GM03348 (cell line): ENCODE measurements around the gene VSNL1.

Experiments
- DNase-seq: peaks from one replicate; pipeline ENCODE4 v3.0.0; 2012; ENCODE audit warnings: low spot score

The VSNL1 gene

DNA sequence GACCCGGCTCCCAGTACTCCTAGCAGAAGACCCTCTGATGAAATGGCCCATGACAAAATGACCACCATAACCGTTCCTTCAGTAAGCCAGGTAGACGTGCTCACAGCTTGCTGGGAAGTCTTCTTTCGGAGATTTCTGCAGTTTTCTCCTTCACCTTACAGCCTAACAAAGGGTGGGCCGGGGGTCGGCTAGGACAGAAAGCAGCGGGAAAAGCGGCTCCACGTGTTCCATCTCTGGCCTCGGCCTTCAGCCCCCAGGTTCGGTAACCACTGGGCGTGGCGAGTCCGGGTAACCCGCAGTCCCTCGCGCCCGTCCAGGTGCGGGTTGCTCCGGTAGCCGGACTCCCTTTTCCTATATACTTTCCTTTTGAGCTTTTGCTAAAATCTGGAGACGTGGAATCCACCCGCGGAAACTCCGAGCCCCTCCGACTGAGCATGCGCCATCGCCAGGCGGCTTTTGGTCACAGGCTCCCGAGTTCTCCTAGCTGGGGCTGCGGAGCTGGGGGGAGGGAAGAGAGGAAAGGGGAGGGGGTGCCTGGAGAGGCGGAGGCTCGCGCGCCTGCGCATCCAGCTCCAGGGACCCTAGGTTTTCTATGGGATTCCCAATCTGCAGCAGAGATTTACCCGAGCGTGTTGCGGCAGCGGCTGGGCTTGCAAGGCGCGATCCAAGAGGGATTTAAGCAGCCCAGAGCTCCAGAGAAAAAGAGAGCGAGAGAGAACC lies at the start of gene VSNL1:
TSS of gene VSNL1 (plus strand) at position 604 of the 720 bp plus-strand sequence. CDS start 51,379 bp downstream, outside the sequence.
- DNase-seq, result peak; percentile 83

DNA sequence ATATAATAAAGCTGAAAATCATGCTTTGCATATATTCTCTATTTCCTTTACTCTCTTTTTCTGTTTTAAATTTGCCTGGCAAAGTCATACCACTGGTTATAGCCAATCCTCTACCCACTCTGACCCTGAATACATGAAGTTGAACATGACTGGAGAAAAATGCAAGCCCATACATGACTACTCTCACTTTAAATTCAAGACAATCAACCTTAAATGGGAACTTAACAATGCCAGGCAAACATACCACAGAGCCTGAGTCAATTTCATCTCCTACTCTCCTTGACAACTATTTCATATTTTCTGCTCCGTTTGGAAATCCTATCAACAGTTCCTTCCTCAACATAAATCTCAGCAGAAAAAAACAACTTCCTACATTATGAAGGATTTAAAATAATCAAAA lies 44.9 kb upstream of the VSNL1 start:
- no peak for DNase-seq

DNA sequence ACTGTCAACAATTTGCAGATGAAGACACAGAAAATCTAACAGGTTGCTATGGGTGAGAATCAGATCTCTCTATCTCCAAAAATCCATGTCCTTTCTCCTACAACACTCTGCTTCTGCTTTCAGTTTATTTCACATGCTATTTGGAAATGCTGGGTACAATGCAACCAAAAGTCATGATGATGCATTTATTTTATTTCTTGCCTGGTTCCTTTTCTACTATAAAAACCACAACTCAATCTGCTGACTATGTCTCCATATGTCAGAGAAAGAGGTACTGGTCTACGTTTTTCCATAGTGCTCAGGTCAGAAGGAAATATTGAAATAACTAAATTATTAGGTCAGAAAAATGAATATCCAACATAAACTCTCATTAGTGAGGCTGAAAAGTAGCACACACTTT lies 42.8 kb upstream of the VSNL1 start:
- DNase-seq, result no peak

DNA sequence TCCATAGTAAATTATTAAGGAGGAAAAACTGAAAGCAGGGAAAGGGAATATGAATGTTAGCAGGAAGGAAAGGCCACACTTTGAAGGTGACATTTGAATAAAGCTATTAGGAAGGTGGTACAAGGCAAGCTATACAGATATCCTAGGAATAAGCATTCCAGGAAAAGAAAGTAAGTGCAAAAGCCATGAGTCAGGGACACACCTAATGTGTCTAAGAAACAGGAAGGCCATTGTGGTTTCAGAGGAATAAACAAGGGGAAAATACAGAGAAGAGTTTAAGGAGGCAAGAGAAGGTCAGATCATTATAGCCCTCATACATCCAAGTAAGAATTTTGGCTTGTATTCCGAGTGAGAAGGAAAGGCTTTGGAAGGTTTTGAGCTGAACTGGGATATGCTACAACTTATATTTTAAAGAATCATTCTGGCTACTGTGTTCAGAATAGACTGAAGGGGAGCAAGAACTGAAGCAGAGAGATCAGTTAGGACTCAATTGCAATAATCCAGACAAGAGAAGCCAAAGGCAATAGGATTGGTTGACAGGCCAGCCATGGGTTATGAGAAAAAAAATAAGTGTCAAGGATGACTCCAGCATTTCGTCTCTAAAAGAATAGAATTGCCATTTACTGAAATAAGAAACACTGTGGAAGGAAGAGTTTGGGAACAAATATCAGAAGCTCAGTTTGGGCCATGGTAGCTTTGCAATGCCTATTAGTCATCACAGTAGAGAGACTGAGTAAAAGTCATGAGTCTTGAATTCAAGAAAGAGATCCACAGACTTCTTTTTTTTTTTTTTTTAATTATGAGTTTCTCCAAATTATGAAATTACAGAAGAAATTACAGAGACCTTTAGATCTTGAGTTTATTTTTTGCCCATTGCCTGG lies 33.5 kb upstream of the VSNL1 start:
- no peak for DNase-seq

DNA sequence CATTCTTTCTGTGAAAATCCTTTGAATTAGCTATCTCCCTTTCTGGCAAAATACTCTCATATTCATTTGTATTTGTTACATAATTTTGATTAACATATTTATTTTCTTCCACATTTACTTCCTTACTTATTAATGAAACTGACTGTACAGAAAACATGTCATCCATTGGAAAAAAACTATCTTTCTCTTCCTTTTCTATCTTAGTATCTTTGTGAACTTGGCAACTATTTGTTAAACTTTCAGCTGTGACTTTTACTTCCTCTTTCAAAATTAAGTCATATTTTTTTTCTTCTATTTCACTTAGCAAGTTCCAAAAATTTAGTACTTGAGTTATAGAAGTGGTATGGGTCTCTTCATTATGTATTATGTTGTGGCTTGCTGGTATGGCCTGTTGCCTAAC lies 24.8 kb upstream of the VSNL1 start:
- DNase-seq, result no peak

DNA sequence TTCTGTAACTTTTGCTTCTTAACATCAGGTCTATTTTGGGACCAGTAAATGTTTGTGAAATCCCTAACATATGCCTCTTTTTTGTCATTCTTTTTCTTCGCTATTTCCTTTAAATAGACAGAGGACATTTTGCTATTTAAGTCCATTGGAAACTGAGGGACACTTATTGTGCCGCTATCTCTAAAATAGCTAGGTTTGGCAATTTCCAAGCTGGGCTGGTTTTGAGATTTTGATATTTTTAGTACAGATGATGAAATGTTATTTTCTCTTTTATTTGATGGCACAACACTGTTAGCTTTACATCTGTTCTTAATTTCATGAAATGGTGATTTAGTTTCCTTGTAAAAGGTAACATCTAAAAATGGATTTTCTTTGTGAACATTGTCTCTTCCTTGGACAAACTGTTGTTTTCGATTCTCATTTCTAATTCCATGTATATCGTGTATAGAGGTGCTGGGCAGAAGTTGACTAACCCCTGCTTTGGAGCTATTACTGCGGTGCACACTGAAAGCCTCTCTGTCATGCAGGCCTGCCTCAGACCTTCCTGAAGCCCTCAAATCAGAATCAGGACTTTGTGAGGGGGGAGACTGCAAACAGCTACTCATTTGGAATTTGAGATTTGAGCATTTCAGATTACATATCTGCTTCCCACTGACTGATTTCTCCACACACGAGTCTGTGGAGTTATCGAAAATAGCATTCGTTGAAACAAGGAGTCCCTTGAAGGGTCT lies 22.9 kb upstream of the VSNL1 start:
- DNase-seq, result no peak

DNA sequence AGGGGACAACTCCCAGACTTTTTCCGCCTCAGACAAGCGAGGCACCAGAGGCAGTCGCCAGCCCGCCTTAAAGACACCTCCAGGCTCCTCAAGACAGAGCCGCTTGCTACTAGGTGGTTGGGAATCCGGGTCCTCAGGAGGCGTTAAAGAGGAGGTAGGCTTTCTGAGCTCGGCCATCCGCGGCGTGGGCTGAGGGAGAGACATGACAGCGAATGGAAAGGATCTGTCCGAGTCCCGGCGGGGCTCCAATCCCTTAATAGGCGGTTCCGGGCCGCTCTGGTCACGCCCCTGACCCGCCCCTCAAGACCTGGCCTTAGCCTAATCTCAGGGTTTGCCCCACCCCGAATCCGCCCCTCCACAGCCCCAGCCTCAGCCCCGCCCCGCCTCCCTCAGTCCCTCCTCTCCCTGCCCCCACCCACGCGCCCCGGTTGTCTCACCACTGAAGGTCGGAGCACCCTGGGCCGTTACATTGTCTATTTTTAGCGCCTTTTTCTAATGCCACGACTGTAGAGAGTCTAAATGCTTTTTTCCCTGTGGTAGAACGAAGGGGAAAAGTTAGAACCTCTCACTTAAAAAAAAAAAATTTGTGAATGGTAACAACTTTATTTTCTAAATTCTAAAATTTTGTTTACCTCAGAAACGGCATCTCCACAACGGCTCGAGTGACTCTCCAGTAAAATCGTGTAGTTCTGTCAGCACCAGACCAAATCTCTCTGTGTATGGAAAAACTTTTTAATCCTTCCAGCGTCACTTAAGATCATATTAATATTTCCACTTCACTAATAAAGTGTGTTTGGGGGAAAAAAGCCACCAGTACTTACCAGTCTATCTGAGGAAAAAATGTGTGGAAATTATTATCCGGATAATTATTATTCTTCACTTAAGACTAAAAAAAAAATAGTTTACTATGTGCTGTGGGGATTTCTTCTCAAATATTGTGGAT lies 22.0 kb upstream of the VSNL1 start, which contains the start of gene RAD51AP2:
TSS of gene RAD51AP2 (minus strand) at position 229 of the 943 bp plus-strand sequence. CDS start at position 204, 25 bp downstream.
- DNase-seq, result peak; percentile 92

DNA sequence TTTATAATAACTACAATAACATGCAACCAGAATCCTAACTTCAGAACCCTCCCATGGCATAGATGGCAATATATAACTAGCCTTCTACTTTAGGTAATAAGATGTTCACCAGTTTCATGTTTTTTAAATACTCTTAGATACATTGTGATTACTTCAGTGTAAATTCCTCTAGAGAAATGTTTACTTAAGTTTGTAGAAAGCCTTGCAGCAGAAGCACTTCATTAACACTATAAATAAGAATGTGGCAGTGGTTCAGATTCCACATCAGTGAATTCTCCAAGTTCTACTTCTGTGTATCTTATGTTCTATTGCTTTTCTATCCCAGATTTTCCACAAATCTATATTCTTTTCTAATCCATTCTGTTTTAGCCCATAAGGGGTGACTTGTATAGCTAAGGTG lies 21.0 kb upstream of the VSNL1 start:
- no peak for DNase-seq

DNA sequence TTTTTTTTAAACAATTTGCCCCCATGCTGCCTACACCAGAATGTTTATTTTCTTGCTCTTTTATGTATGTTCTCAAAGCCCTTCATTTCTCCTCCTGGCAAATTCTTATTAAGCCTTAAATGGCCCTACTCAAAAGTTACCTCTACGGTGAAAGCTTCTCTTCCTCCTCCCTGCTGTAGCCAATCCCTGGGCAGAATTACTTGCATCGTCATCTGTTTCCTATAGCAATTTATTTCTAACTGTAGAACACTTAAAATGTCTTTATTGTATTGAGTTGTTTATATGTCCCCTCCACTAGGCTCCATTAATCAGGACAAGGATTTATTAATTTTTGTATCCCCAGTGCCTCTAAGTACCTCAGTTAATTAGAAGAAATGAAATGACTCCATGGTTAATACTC lies 19.7 kb upstream of the VSNL1 start:
- no peak for DNase-seq

DNA sequence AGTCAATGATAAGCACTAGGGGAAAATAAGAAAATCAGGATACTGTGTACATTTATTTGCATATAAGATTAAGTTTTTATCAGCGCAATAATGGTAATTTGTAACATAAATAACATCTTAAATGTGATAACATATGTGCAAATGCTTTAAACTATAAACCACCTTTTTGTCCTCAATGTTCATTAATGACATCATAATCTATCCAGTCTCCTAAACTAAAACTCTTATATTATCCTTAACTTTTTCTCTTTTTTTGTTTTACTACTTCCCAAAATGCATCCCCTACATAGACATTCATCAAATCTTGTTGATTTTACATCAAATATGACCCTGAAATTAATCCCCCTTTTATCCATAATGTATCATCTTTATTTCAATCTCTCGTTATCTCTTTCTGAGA lies 18.9 kb upstream of the VSNL1 start:
- no peak for DNase-seq

DNA sequence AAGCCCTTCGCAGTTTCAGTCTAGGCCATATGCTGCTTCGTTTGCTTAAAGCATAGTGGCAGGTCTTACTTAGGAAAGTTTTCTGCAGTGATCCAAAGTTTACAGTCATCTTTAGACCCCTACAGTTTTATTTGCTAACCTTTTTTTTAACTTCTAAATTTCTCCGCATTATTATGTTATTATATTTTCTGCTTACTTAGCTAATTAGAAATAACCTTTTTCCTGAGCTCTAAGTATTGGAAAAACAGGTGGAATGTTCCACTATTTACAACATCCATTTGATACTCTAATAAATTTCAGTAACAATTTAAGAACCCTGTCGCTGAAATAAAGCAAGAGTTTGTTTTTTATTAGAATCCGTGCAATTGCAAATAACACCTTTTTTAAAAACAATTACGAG lies 18.2 kb upstream of the VSNL1 start:
- no peak for DNase-seq

DNA sequence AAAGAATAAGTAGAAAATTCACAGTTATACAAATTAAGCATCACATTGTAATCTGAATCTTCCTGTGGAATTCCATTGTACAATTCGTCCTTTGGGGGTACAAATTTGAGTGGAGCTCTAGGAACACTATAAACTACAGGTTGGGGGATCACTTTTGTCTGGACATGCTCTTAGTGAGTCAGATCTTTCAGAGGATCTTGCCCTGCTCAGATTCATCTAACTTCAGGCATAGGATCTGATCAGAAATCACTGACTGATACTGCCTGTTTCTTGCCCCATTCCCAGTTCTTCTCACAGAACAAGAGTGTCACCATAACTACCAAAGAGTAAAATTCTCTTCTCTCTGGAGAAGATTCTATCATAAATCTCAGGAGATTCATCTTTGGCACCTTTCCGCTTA lies 10.7 kb upstream of the VSNL1 start:
- no peak for DNase-seq

DNA sequence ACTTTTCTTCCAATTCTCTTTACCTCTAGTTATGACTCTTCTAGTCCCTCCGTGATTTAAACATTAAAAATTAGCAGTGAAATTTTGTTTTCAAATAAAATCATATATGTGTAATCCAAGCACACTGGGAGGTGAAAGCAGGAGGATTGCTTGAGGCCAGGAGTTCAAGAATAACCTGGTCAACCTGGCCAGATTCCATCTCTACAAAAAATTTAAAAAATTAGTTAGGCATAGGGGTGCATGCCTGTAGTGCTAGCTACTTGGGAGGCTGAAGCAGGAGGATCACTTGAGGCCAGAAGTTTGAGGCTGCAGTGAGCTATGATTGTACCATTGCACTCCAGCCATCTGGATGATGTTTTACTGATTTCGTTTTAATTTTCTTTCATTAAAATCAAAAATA lies 7.0 kb upstream of the VSNL1 start:
- no peak for DNase-seq

DNA sequence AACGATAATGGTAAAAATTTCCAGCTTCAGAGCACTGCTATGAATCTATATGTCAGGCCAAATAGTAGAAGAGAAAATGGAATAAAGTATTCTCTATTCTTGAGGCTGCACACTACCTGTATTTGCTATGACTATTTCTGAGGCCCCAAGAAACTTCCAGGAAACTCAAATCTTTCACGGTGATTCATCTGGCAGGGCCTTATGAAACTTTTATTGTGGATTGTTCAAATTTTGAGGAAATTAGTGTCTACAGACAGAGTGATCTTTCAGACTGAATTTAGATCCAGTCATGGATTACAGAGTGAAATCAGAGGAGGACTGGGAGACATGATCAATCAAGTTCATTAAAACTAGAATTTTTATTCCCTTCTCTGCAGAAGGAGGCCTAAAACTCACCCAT lies 4.1 kb upstream of the VSNL1 start:
- no peak for DNase-seq

DNA sequence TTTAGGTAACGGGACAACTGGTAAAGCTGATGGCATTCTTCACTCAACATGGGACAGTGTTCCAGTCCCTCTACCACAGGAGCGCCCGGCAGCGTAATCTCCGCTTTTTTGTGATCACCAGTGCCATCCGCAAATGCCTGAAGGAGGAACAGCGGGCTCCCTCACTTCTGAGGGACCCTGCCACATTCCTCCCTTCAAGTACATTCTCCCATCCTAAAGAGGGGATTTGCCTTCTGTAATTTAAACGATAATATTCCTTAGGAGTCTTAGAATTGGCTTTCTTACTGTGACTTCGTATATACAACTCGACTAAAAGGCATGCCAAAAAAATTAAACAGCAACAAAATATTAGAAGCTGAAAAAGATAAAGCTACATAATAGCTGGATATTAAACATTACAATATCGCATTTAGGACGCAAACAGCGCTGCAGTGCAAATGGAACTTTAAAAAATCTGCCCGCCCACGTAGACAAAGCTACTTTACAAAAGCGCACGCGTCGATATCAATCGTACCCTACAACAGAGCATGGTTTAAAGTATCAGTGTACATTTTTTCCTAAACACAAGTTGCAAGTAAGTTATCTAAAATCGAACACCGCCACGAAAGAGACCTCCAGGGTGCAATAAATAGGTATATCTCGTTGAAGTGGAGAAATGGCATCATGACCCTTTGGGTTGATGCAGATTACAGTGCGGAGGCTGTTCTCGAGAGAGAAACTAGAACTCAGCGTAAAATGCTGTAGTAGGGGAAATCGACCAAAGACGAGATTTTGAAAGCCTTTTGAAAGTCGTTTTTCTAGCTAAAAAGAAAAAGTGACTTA lies 2.3 kb upstream of the VSNL1 start:
- no peak for DNase-seq

DNA sequence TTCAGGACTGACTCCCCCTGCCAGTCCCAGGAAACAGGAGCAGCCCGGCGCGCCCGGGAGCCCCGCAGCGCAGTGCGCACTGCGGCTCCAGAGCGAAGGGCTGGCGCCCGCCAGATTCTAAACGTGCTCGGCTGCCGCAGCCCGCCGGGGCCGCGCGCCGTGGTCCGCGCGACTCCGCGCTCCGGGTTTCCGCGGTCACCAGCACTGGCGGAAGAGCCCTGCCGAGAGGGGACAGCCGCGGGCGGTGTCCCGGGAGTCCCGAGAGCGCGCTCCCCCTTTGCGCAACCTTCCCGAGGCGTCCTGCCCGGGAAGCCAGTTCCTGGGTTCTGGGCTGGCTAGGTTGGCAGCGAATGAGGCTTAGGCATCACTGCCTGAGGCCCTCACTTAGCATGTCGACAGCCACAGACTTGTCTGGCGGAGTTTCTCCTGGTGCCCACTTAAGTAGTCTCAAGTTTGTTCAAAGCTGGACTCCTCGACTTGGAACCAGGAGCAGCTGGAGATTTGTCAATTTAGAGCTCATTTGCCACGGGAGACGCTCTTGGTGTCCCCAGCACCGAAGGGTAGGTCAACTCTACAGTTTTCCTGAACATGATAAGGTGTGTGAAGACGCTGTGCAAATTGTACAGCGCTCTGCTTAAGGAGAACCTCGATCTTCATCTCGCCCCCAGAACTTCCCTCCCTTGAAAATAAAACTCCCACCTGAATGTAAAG lies 1.5 kb upstream of the VSNL1 start:
- peak; percentile 77 for DNase-seq

DNA sequence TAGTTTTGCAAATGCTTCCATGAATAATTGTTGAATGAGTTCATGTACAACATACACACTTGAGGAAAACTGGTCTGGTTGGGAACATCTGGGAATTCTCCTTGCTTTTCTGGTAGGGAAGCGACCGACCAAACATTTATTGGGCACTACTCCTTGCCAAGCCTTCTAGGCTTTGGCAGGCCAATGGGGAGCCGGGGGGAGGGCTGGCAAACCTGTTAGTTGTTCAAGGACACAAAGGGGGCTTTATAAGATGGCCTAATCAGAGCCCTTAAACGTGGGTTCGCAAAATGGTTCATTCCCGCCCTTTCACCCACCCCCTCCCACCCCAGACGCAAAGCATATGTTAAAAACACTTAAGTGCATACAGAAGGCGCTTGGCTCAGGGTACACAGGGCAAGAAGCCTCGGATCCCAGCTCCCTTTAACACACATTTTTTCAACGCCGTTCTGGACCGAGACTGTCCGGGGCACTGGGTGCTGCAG lies 844 bp upstream of the VSNL1 start:
- DNase-seq, result no peak

DNA sequence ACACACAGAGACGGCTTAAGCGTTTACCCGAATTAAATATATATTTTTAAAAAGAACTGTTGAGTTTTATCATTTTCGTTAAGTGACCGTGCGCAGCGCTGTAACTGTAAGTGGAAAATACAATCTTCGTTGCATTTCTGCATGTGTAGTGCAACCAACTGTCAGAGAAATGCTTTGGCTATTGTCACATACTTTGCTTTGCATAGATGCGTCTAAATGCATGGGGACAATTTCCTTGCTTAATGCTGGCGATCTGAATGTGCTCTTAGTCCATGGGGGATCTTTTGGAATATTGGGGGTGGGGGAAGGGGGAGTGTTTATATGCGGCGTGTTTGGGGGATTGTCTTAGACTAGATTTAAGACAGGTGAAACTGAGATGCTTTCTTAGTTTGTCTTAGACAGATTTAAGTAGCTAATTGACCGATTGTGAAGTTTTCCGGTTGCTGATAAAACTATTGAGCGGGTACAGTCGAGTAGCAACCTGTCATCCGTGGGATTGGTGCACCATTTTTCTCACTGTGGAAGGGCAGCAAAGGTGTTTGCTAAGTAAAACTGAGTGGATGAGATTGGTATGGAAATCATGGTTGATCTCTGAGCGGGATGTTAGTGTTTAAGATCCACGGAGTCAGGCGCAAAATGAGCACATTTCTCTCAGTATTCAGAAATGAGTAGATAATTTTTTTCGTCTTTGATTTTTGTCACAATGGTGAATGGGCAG lies 476 bp downstream of the VSNL1 start:
- peak; percentile 5 for DNase-seq

DNA sequence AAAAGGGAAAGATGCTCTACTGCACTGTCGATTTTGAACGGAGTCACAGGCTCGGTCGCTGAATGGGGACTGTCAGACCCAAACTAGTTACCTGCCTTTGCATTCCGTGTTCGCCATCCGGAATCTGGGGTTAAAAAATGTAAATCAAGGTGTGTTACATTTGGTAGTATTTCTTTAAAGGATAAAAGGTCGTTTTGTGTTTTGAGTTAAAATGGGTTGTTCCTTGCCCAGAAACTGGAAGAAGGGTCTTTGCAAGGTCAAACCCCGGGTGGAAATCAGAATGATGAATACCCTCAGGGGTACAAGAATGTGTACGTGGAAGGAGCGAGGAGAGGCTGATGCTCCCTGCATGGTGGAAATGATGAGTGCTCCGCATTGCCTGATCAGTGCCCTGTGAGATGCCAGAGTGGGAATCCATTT lies 1.0 kb downstream of the VSNL1 start:
- DNase-seq, result no peak
